Left lung (tissue), 10 donors: ENCODE data around the gene RNFT2. TPM values are rescaled to one million over a fixed set of nuclear protein-coding genes. Genes with fewer than 3 reads are reported as not detected.

Experiments used
- ATAC-seq: fragments of 200-7000 bp; cut with Tn5 transposase; one replicate; pipeline ENCODE4 v1.9.1; 2020; ENCODE audit warnings: moderate library complexity
- DNase-seq, 4 donors: peaks; one replicate each; pipeline ENCODE4 v3.0.0-alpha.2; 2013 to 2020
- H3K27ac ChIP-seq, 2 donors: fragments of 200-600 bp; sonication (generic) in 1 of 2; one replicate each; pipeline versions ENCODE4 v1.5.0 to v1.8.0; 2020 to 2021
- H3K27me3 ChIP-seq, 2 donors: fragments of 200-600 bp; sonication (generic) in 1 of 2; one replicate each; pipeline versions ENCODE4 v1.5.0 to v1.8.0; 2020 to 2021
- H3K36me3 ChIP-seq, 2 donors: fragments of 200-600 bp; sonication (generic) in 1 of 2; one replicate each; pipeline versions ENCODE4 v1.5.0 to v1.8.0; 2020 to 2021
- H3K4me1 ChIP-seq, 2 donors: fragments of 200-600 bp; one replicate each; pipeline ENCODE4 v1.8.0; 2021
- H3K4me3 ChIP-seq, 2 donors: fragments of 200-600 bp; sonication (generic) in 1 of 2; one replicate each; pipeline versions ENCODE4 v1.5.0 to v1.8.0; 2020 to 2021; ENCODE audit warnings: mild to moderate bottlenecking in 1 of 2
- H3K9me3 ChIP-seq, 2 donors: fragments of 200-600 bp; sonication (generic) in 1 of 2; one replicate each; pipeline versions ENCODE4 v1.5.0 to v1.8.0; 2020 to 2021
- CTCF ChIP-seq, 2 donors: fragments of 200-600 bp; sonication (generic) in 1 of 2; IDR thresholded peaks; one replicate each; pipeline versions ENCODE4 v1.5.0 to v1.8.0; 2021; ENCODE audit warnings: antibody characterized with exemption in 2 of 2
- intact Hi-C, 2 donors: fragments of 100-400 bp; cut with DNase I; formaldehyde crosslinking; loops; one replicate each; pipeline versions ENCODE4 v1.11.2 to v1.14.2; 2022
- polyA plus RNA-seq, 6 donors: library from polyadenylated mRNA; unstranded; fragments of 120-200 nt; gene quantifications; one replicate each; pipeline ENCODE4 v1.2.1, GENCODE V29; 2013; ENCODE audit not compliant: insufficient read length in 6 of 6
- total RNA-seq, 2 donors: library from RNA; stranded (reverse); fragmentation: NEBNext Ultra II Directional; extraction: Animal tissue kit (Norgen Biotek cat#: 25700); gene quantifications; one replicate each; pipeline ENCODE4 v1.2.1, GENCODE V29; 2021
- donor health status: DM: no; HTN: yes; CAD: no.
- donor health status: DM: no; HTN: no; CAD: no.

The RNFT2 gene
- total and polyA plus RNA-seq, 8 donors, result 3.4 to 5.5 (median 3.9) TPM

GRCh38 chr12:116726694-116727093, 11.4 kb upstream of the RNFT2 start:
- intact Hi-C loops, result no loop called here
- no peak overlapping the region for H3K4me3 ChIP-seq
- no peaks in the 10 kb centered on the region for H3K27me3 ChIP-seq
- TF ChIP-seq CTCF (IDR thresholded peaks at IDR 0.05), result no peak
- H3K27ac ChIP-seq, result peak overlapping the region in 1 of 2 donors; percentile 21
- H3K4me1 ChIP-seq, result peaks cover 7 to 21% of the 10 kb centered on the region in 2 donors
- no peaks in the 10 kb centered on the region for H3K9me3 ChIP-seq
- DNase-seq (no peak), ATAC-seq (peak; percentile 71)
- H3K36me3 ChIP-seq, result peaks cover 6 to 36% of the 10 kb centered on the region in 2 donors

GRCh38 chr12:116727261-116727660, 10.9 kb upstream of the RNFT2 start:
- H3K27ac ChIP-seq, result peak overlapping the region; percentile 6 to 49
- H3K4me1 ChIP-seq, result peaks cover 7 to 27% of the 10 kb centered on the region in 2 donors
- intact Hi-C loops, result no loop called here
- no peak for DNase-seq
- H3K9me3 ChIP-seq, result no peaks in the 10 kb centered on the region
- H3K27me3 ChIP-seq, result no peaks in the 10 kb centered on the region
- TF ChIP-seq CTCF (IDR thresholded peaks at IDR 0.05), result no peak
- peaks cover 5 to 32% of the 10 kb centered on the region in 2 donors for H3K36me3 ChIP-seq
- peak; percentile 63 for ATAC-seq
- H3K4me3 ChIP-seq, result no peak overlapping the region

GRCh38 chr12:116727891-116728290, 10.2 kb upstream of the RNFT2 start:
- H3K4me3 ChIP-seq, result no peak overlapping the region
- H3K36me3 ChIP-seq, result peaks cover 4 to 29% of the 10 kb centered on the region in 2 donors
- no peaks in the 10 kb centered on the region for H3K27me3 ChIP-seq
- H3K27ac ChIP-seq, result peak overlapping the region; percentile 6 to 49
- DNase-seq, result peak in 1 of 4 donors; percentile 40
- H3K9me3 ChIP-seq, result no peaks in the 10 kb centered on the region
- ATAC-seq, result peak; percentile 74
- TF ChIP-seq CTCF (IDR thresholded peaks at IDR 0.05), result no peak
- H3K4me1 ChIP-seq, result peaks cover 7 to 28% of the 10 kb centered on the region in 2 donors
- intact Hi-C loops, result no loop called here

GRCh38 chr12:116731801-116732200, 6.3 kb upstream of the RNFT2 start:
- TF ChIP-seq CTCF (IDR thresholded peaks at IDR 0.05), result no peak
- Histone ChIP-seq H3K4me3 (no peak overlapping the region), H3K9me3 (no peaks in the 10 kb centered on the region), H3K36me3 (peaks cover 0 to 51% of the 10 kb centered on the region in 2 donors), H3K27me3 (no peaks in the 10 kb centered on the region), H3K27ac (no peak overlapping the region), H3K4me1 (peaks cover 7 to 48% of the 10 kb centered on the region in 2 donors)
- no peak for DNase-seq
- intact Hi-C loops, result no loop called here
- no peak for ATAC-seq

GRCh38 chr12:116734156-116734768, 3.9 kb upstream of the RNFT2 start:
- Histone ChIP-seq H3K9me3 (no peaks in the 10 kb centered on the region), H3K27ac (no peak overlapping the region), H3K36me3 (peaks cover 0 to 41% of the 10 kb centered on the region in 2 donors), H3K4me3 (no peak overlapping the region), H3K27me3 (no peaks in the 10 kb centered on the region), H3K4me1 (peaks cover 4 to 41% of the 10 kb centered on the region in 2 donors)
- DNase-seq (no peak), ATAC-seq (no peak)
- intact Hi-C loops, result no loop called here
- TF ChIP-seq CTCF (IDR thresholded peaks at IDR 0.05), result no peak
